Activated naive CD4-positive, alpha-beta T cell treated with anti-CD3 and anti-CD28 coated beads, Interleukin-2, amount 50 U/mL, for 72 hours (primary cell): ENCODE measurements around the gene IQCE. TPM values are rescaled to one million over a fixed set of nuclear protein-coding genes. Genes with fewer than 3 reads are reported as not detected.

Experiments used
- ATAC-seq, 2 donors: fragments of 150-1000 bp; cut with Tn5 transposase; 2 replicates each; pipeline ENCODE4 v1.10.0; 2021; ENCODE audit warnings: mild to moderate bottlenecking in 2 of 2, moderate library complexity in 2 of 2
- DNase-seq, 2 donors: peaks; one replicate each; pipeline ENCODE4 v3.0.0; 2021 to 2022; ENCODE audit warnings: low spot score in 2 of 2
- H3K27ac Mint-ChIP-seq, 2 donors: one replicate each; pipeline ENCODE4 v1.8.0; 2022; ENCODE audit warnings: mild to moderate bottlenecking in 2 of 2, mixed read lengths in 2 of 2
- H3K36me3 Mint-ChIP-seq, 2 donors: one replicate each; pipeline ENCODE4 v1.8.0; 2022; ENCODE audit warnings: mixed read lengths in 2 of 2
- H3K9me3 Mint-ChIP-seq, 2 donors: one replicate each; pipeline ENCODE4 v1.8.0; 2022; ENCODE audit warnings: mixed read lengths in 2 of 2
- total RNA-seq, 2 donors: library from RNA; stranded (reverse); gene quantifications; one replicate each; pipeline ENCODE4 v1.2.3, GENCODE V29; 2022

Gene IQCE
- total RNA-seq, 2 donors from 2014 or later, result 7.3 to 9.5 TPM

GRCh38 chr7:2621948-2622640 lies 63.3 kb downstream of the IQCE start:
- no peak for DNase-seq
- no peak for ATAC-seq
- no peaks in the 10 kb centered on the region for H3K9me3 Mint-ChIP-seq
- H3K36me3 Mint-ChIP-seq, result no peaks in the 10 kb centered on the region
- H3K27ac Mint-ChIP-seq, result no peak overlapping the region

GRCh38 chr7:2622869-2623697 lies 64.3 kb downstream of the IQCE start:
- Mint-ChIP-seq H3K36me3 (no peaks in the 10 kb centered on the region), H3K27ac (no peak overlapping the region), H3K9me3 (no peaks in the 10 kb centered on the region)
- DNase-seq, result no peak
- no peak for ATAC-seq

- DNase-seq (no peak), ATAC-seq (no peak)
- Mint-ChIP-seq H3K9me3 (no peaks in the 10 kb centered on the region), H3K27ac (no peak overlapping the region), H3K36me3 (no peaks in the 10 kb centered on the region)
Observed at GRCh38 chr7:2623698-2624014, 64.9 kb downstream of the IQCE start.

GRCh38 chr7:2624293-2624886 lies 65.6 kb downstream of the IQCE start:
- Mint-ChIP-seq H3K36me3 (no peaks in the 10 kb centered on the region), H3K9me3 (no peaks in the 10 kb centered on the region), H3K27ac (no peak overlapping the region)
- no peak for DNase-seq
- no peak for ATAC-seq

- no peaks in the 10 kb centered on the region for H3K9me3 Mint-ChIP-seq
- H3K36me3 Mint-ChIP-seq, result no peaks in the 10 kb centered on the region
- ATAC-seq (no peak), DNase-seq (no peak)
- H3K27ac Mint-ChIP-seq, result no peak overlapping the region
Observed at GRCh38 chr7:2626498-2627117, 67.8 kb downstream of the IQCE start.

- Mint-ChIP-seq H3K36me3 (peaks cover 0 to 3% of the 10 kb centered on the region in 2 donors), H3K9me3 (no peaks in the 10 kb centered on the region), H3K27ac (no peak overlapping the region)
- no peak for DNase-seq
- ATAC-seq, result no peak
Observed at GRCh38 chr7:2627258-2628129, 68.7 kb downstream of the IQCE start.

- peaks cover 0 to 5% of the 10 kb centered on the region in 2 donors for H3K36me3 Mint-ChIP-seq
- H3K9me3 Mint-ChIP-seq, result no peaks in the 10 kb centered on the region
- no peak for DNase-seq
- H3K27ac Mint-ChIP-seq, result no peak overlapping the region
- no peak for ATAC-seq
Observed at GRCh38 chr7:2628130-2628482, 69.3 kb downstream of the IQCE start.

- Mint-ChIP-seq H3K9me3 (no peaks in the 10 kb centered on the region), H3K27ac (no peak overlapping the region), H3K36me3 (peaks cover 0 to 5% of the 10 kb centered on the region in 2 donors)
- no peak for ATAC-seq
- DNase-seq, result no peak
Observed at GRCh38 chr7:2628891-2629290, 70.1 kb downstream of the IQCE start.

- Mint-ChIP-seq H3K27ac (no peak overlapping the region), H3K9me3 (no peaks in the 10 kb centered on the region), H3K36me3 (peaks cover 0 to 5% of the 10 kb centered on the region in 2 donors)
- ATAC-seq (no peak), DNase-seq (no peak)
Observed at GRCh38 chr7:2629746-2630681, 71.2 kb downstream of the IQCE start.

- Mint-ChIP-seq H3K9me3 (no peaks in the 10 kb centered on the region), H3K27ac (peak within 1 kb of the TSS; percentile 91 to 95), H3K36me3 (peaks cover 0 to 5% of the 10 kb centered on the region in 2 donors)
- peak; percentile 21 to 73 for DNase-seq
- ATAC-seq, result peak; percentile 39 to 49
Observed at GRCh38 chr7:2631946-2632732, 73.4 kb downstream of the IQCE start, which contains the start of gene TTYH3. Gene TTYH3, plus strand, starts transcription at chr7:2631986. Its CDS starts 170 bp downstream, at chr7:2632156.

GRCh38 chr7:2632733-2633537 lies 74.2 kb downstream of the IQCE start:
- ATAC-seq, result peak; percentile 10 to 51

GRCh38 chr7:2633538-2634266 lies 74.9 kb downstream of the IQCE start:
- H3K36me3 Mint-ChIP-seq, result peaks cover 0 to 5% of the 10 kb centered on the region in 2 donors
- ATAC-seq, result peak; percentile 34 to 59
- no peaks in the 10 kb centered on the region for H3K9me3 Mint-ChIP-seq
- peak in 1 of 2 donors; percentile 35 for DNase-seq
- H3K27ac Mint-ChIP-seq, result peak overlapping the region; percentile 36 to 95

More at GRCh38 chr7:2632733-2633537, 74.2 kb downstream of the IQCE start:
- DNase-seq, result peak; percentile 48 to 84
- peaks cover 0 to 5% of the 10 kb centered on the region in 2 donors for H3K36me3 Mint-ChIP-seq
- H3K27ac Mint-ChIP-seq, result peak overlapping the region; percentile 91 to 95
- no peaks in the 10 kb centered on the region for H3K9me3 Mint-ChIP-seq
